HG03460 (cell line): ENCODE data around the gene DLX2.

Source experiments
- ATAC-seq: cut with Tn5 transposase; IDR thresholded peaks from one replicate; pipeline ENCODE4 v1.9.1; 2021; ENCODE audit not compliant: unreplicated experiment

The DLX2 gene

GRCh38 chr2:172107690-172108586 is 5.2 kb upstream of the DLX2 start:
- ATAC-seq: no peak

- ATAC-seq: no peak
Measured at GRCh38 chr2:172106108-172106961, 3.6 kb upstream of the DLX2 start.

GRCh38 chr2:172105471-172106107 is 2.9 kb upstream of the DLX2 start:
- ATAC-seq: no peak

- no peak for ATAC-seq
Measured at GRCh38 chr2:172103471-172104272, 972 bp upstream of the DLX2 start.

- ATAC-seq: peak; percentile 4
Measured at GRCh38 chr2:172101821-172102390, 794 bp downstream of the DLX2 start.

GRCh38 chr2:172100935-172101820 is 1.5 kb downstream of the DLX2 start:
- no peak for ATAC-seq

GRCh38 chr2:172100080-172100934 is 2.4 kb downstream of the DLX2 start:
- no peak for ATAC-seq

- ATAC-seq: no peak
Measured at GRCh38 chr2:172099472-172100079, 3.1 kb downstream of the DLX2 start.

- no peak for ATAC-seq
Measured at GRCh38 chr2:172098650-172099471, 3.8 kb downstream of the DLX2 start.

GRCh38 chr2:172098287-172098649 is 4.4 kb downstream of the DLX2 start:
- no peak for ATAC-seq

- ATAC-seq: no peak
Measured at GRCh38 chr2:172097557-172098131, 5.1 kb downstream of the DLX2 start.

GRCh38 chr2:172096626-172097547 is 5.8 kb downstream of the DLX2 start:
- ATAC-seq: no peak

GRCh38 chr2:172095905-172096625 is 6.6 kb downstream of the DLX2 start:
- no peak for ATAC-seq

GRCh38 chr2:172095146-172095904 is 7.4 kb downstream of the DLX2 start:
- ATAC-seq: no peak
